ENCODE measurements around the gene GCNT4.

GCNT4 gene

DNA sequence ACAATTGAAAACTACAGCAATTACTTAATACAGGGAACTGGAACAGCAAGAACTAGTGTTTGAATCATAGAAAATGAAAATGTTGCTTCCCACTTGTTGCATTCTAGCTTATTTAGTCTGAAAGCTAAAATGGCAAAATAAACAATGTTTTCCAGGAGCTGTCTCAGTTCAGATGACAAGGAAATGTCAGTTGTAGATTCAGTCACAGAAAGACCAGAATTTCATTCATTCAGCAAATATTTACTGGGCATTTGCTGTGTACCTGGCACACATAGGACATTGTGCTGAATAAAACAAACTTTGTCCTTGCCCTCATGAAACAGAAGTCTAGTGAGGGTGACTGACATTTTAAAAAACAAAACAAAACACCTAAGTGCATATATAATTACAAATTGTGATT, 41.5 kb downstream of the GCNT4 start:
- DNase-seq: no peak

DNA sequence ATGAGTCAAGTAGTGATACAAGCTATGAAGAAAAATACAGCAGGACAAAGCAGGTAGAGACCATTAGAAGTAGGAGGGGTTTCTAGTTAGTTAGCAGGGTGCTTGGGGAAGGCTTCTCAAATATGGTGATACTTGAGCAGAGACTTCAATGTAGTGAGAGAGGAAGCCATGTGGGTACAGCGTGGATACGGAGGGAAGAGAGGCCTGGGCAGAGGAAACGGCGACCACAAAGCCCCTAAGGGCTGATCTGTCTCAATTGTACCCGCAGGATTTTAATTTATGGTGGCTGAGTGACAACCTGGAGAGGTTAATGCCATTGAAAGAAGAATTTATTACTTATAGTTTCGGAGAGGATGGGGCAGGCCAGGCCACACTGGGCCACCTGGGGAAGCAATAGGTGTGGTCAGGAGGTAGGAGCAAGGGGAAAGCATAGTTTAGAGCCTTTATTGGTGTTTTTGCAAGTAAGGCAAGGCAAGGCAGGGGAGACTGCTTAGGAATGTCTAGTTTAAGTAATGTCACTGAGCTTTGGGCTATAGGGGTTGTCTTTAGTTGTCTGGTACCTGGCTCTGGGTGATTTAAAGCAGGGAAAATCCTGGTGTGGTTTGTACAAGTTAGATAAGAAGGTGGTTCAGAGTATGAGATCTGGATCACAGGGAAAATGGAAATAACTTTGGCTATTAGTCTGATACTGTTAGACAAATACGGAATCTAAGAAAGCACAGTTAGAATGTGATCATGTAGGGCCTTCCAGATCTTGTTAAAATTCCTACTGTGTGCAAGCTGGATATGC, 42.6 kb downstream of the GCNT4 start:
- no peak for DNase-seq

- no peak for DNase-seq
Measured at GRCh38 chr5:75006865-75007822, 45.2 kb downstream of the GCNT4 start.

- no peak for DNase-seq
Measured at GRCh38 chr5:75005561-75005960, 46.8 kb downstream of the GCNT4 start.

Data from CD4-positive, alpha-beta T cell treated with Interleukin-1 beta for 1 hour (primary cell).